IPS DF 4.7 (cell line): ENCODE data around the gene NFATC4.

ENCODE experiments used
- DNase-seq: peaks from one replicate; pipeline ENCODE4 v3.0.0-alpha.2; 2013; ENCODE audit warnings: low spot score; ENCODE audit errors: extremely low read depth

Gene NFATC4

GRCh38 chr14:24407608-24408325 lies 39.8 kb downstream of the NFATC4 start:
- no peak for DNase-seq

GRCh38 chr14:24408764-24409163 lies 40.8 kb downstream of the NFATC4 start:
- DNase-seq, result no peak

GRCh38 chr14:24409192-24409591 lies 41.2 kb downstream of the NFATC4 start:
- no peak for DNase-seq

- DNase-seq, result no peak
Observed at GRCh38 chr14:24409956-24410355, 42.0 kb downstream of the NFATC4 start.

- no peak for DNase-seq
Observed at GRCh38 chr14:24411443-24412389, 43.7 kb downstream of the NFATC4 start.

- no peak for DNase-seq
Observed at GRCh38 chr14:24414077-24414476, 46.1 kb downstream of the NFATC4 start.

GRCh38 chr14:24414732-24415420 lies 46.9 kb downstream of the NFATC4 start:
- no peak for DNase-seq

GRCh38 chr14:24415421-24416253 lies 47.7 kb downstream of the NFATC4 start:
- no peak for DNase-seq

- no peak for DNase-seq
Observed at GRCh38 chr14:24416254-24416931, 48.4 kb downstream of the NFATC4 start.

GRCh38 chr14:24416932-24417619 lies 49.1 kb downstream of the NFATC4 start:
- no peak for DNase-seq

GRCh38 chr14:24417832-24418491 lies 50.0 kb downstream of the NFATC4 start:
- no peak for DNase-seq

GRCh38 chr14:24418492-24418873 lies 50.5 kb downstream of the NFATC4 start:
- DNase-seq, result no peak

GRCh38 chr14:24422261-24422660 lies 54.3 kb downstream of the NFATC4 start:
- no peak for DNase-seq

- no peak for DNase-seq
Observed at GRCh38 chr14:24422694-24423601, 55.0 kb downstream of the NFATC4 start.

- no peak for DNase-seq
Observed at GRCh38 chr14:24425704-24426103, 57.7 kb downstream of the NFATC4 start.

GRCh38 chr14:24426150-24426911 lies 58.3 kb downstream of the NFATC4 start:
- no peak for DNase-seq

- DNase-seq, result no peak
Observed at GRCh38 chr14:24426912-24427536, 59.0 kb downstream of the NFATC4 start.
